ENCODE results near the gene ENOX2.

ENOX2 gene

DNA sequence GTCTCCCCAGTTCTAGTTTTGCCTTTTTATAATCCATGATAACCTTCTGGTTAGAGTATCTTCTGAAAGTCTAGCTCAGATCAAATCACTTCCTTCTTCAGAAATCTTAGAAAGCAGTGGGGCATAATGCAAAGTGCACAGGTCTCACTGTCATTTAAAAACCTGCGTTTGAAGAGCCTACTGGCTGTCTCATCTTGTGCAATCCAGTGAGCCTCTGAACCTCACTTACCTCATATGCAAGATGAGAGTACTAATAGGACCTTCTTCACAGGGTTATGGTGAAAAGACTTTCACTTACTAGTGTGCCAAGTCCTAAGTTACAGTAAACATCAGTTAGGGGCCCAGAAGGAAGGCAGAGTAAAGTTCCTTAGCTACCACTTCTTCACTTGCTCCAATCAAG, 131.4 kb downstream of the ENOX2 start:
- Mint-ChIP-seq H3K27me3 (no peaks in the 10 kb centered on the region), H3K4me1 (no peaks in the 10 kb centered on the region), H3K4me3 (no peak overlapping the region), H3K36me3 (peaks cover 6% of the 10 kb centered on the region), H3K9me3 (no peaks in the 10 kb centered on the region), H3K27ac (no peak overlapping the region)
- no peak for ATAC-seq

DNA sequence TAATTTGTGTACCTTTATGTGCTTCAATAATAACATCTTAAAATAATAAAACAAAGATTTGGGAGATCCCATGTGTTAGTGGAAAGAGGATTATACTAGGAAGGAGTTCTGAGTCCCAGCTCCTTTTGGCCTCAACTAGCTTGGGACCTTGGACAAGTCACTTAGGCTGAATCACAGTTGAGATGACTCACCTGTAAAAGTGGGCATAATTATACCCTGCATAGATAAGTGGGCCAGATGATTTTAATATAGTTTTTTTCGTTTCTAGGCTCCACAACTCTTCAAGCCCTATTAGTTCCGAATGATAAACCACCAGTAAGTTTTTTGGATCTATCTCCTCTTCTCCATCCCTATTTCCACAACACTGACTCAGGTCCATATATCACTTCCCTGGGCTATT, 131.8 kb downstream of the ENOX2 start:
- H3K27me3 Mint-ChIP-seq: no peaks in the 10 kb centered on the region

DNA sequence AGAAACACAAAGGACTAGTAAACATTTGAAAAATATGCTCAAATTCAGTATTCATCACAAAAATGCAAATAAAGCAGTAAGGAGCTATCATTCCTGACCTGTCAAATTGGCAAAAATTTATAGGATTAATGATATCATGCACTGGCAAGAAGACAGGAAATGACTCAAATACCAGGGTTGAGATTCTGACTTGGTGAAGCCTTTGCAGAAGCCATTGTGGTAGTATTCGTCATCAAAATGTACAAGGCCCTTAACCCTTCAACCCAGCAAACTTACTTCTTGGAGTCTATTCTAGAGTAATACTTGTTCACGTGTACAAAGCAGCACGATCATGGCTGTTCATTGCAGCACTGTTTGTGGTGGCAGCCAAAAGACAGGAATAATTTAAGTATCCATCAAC, 132.4 kb downstream of the ENOX2 start:
- Mint-ChIP-seq H3K27me3 (no peaks in the 10 kb centered on the region), H3K27ac (no peak overlapping the region), H3K9me3 (no peaks in the 10 kb centered on the region), H3K36me3 (peaks cover 6% of the 10 kb centered on the region), H3K4me3 (no peak overlapping the region), H3K4me1 (no peaks in the 10 kb centered on the region)
- no peak for ATAC-seq

More for the DNA sequence above, 131.8 kb downstream of the ENOX2 start:
- Mint-ChIP-seq H3K36me3 (peaks cover 6% of the 10 kb centered on the region), H3K9me3 (no peaks in the 10 kb centered on the region), H3K27ac (no peak overlapping the region), H3K4me1 (no peaks in the 10 kb centered on the region), H3K4me3 (no peak overlapping the region)
- no peak for ATAC-seq

DNA sequence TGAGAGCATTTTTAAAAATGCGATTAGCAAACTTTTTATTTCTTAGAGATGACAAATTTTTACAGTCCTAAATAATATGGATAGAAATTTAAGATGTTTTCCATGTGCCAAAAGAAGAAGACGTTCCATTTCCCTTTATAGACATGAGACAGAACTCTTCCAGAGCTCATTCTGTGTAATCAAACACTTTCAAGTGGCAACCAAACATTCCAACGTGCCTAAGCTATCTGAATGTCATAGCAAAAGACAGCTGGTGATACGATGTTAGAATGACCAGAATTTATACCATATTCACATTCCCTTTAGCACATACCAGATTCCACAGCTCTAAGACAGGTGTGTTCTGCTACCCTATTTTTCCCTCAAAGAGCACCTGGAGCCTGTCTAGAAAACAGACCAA, 133.2 kb downstream of the ENOX2 start:
- no peak for ATAC-seq
- Mint-ChIP-seq H3K4me3 (no peak overlapping the region), H3K9me3 (no peaks in the 10 kb centered on the region), H3K27me3 (no peaks in the 10 kb centered on the region), H3K27ac (no peak overlapping the region), H3K4me1 (no peaks in the 10 kb centered on the region), H3K36me3 (peaks cover 6% of the 10 kb centered on the region)

DNA sequence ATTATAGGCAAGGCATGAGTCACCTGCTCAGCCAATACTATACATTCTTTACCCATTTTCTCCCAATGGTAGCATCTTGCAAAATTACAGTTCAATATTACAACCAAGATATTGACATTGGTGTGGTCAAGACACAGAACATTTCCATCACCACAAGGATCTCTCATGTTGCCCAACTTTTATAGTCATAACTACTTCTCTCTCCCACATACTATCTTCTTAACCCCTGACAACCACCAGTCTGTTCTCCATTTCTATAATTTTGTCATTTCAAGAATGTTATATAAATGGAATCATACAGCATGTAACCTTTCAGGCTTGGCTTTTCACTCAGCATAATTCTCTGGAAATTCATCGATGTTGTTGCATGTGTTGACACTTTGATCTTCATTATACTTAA, 144.9 kb downstream of the ENOX2 start:
- Mint-ChIP-seq H3K27ac (no peak overlapping the region), H3K4me3 (no peak overlapping the region), H3K9me3 (no peaks in the 10 kb centered on the region), H3K4me1 (no peaks in the 10 kb centered on the region), H3K36me3 (peaks cover 17% of the 10 kb centered on the region), H3K27me3 (no peaks in the 10 kb centered on the region)
- no peak for ATAC-seq

DNA sequence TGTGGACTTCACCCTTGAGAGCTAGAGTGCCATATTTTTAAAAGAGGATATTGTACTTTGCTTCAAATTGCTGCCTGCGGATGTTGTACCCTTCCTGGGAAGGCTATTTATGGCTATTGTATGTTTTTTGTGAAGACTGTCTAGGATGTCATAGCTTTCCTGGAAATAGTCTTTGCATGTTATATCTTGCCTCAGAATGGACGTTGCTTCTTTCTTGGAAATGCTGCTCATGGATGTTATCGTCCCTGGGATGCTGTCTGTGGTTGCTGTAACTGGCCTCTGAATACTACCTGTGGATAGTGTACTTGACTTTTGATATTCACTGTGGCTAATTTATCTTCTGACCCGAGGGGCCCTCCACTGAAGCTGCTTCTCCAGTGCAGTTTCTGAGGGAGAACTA, 146.8 kb downstream of the ENOX2 start:
- Mint-ChIP-seq H3K27me3 (no peaks in the 10 kb centered on the region), H3K36me3 (peaks cover 11% of the 10 kb centered on the region), H3K4me3 (no peak overlapping the region), H3K9me3 (no peaks in the 10 kb centered on the region), H3K27ac (no peak overlapping the region), H3K4me1 (no peaks in the 10 kb centered on the region)
- ATAC-seq: no peak

DNA sequence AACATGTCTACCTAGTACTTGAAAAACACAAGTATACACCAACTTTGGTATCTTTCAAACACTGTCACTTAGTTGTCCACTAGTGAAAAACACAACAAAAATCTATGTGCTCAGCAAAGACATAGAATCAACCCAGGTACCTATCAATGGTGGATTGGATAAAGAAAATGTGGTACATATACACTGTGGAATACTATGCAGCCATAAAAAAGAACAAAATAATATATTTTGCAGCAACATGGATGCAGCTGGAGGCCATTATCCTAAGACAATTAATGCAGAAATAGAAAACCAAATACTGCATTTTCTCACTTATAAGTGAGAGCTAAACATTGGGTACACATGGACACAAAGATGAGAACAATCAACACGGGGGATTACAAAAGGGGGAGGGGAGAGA, 148.7 kb downstream of the ENOX2 start:
- Mint-ChIP-seq H3K4me3 (no peak overlapping the region), H3K27me3 (no peaks in the 10 kb centered on the region), H3K36me3 (peaks cover 11% of the 10 kb centered on the region), H3K27ac (no peak overlapping the region), H3K9me3 (no peaks in the 10 kb centered on the region), H3K4me1 (no peaks in the 10 kb centered on the region)
- ATAC-seq: no peak

DNA sequence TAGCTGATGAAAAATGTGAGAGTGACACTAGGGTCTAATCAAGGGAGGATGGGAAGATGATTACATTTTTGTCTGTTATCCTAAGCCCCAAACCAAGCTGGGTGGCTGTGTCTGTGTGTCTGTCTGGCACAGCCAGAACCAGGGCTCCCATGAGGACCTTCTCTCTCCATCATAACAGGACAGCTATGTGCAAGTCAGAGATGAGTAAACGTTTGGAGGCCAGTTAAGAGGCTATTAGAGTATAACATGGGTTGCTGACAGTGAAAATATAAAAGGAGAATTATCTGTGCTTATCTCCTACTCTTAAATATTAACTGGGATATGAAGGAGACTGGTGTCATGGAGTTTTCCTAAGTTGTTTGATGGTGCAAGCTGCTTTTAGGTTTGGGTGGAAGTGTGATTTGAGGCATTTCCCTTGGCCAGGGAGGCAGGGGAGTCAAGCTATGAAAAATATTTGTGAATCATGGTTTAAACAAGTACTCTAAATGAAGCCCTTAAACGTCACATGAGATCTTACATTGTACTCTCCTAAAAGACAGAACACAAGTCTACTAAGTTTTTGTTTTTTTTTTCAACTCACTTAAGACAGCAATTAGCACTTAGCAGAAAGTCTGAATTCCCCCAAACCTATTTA, 156.2 kb downstream of the ENOX2 start:
- no peak overlapping the region for H3K27ac Mint-ChIP-seq
- no peaks in the 10 kb centered on the region for H3K4me1 Mint-ChIP-seq
- ATAC-seq: no peak
- H3K4me3 Mint-ChIP-seq: no peak overlapping the region
- no peaks in the 10 kb centered on the region for H3K27me3 Mint-ChIP-seq
- no peaks in the 10 kb centered on the region for H3K9me3 Mint-ChIP-seq
- no peaks in the 10 kb centered on the region for H3K36me3 Mint-ChIP-seq

DNA sequence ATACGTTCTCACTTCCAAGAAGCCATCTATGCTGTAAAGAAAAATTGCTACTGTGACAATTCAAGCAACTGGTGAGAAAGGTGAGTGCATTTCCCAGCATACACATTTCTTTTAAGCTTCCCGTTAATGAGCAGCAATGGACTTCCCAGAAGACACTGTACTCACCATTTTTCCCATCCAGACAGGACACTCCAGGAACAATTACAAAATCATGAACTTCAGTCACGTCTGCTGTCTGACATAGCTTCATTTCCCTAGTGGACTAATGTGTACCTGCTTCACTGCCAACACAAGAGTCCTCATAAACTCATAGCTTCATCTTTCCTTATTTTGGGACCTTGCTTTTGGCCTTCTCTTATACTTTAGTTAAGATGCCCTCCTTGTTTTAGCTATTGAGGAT, 156.9 kb downstream of the ENOX2 start:
- no peaks in the 10 kb centered on the region for H3K27me3 Mint-ChIP-seq
- H3K4me3 Mint-ChIP-seq: no peak overlapping the region
- no peaks in the 10 kb centered on the region for H3K36me3 Mint-ChIP-seq
- ATAC-seq: no peak
- H3K27ac Mint-ChIP-seq: no peak overlapping the region
- no peaks in the 10 kb centered on the region for H3K4me1 Mint-ChIP-seq
- H3K9me3 Mint-ChIP-seq: no peaks in the 10 kb centered on the region

DNA sequence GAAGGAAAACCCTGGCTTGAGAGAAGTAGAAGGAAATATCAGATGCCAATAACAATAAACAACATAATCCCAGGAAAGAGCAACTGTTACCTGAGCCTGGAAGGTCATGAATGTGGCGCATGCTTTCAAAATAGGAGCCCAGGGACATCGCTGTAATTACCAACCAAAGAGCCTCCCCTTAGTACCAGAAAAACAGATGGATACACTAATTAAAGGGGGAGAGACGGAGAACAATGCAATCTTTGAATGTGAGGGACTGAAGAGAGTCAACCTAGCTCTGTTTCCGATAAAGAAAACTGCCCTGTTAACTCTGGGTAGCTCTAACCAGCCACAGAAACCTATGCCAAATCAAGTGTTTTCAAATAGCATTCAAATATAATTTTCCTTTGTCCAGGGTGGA, 161.4 kb downstream of the ENOX2 start:
- Mint-ChIP-seq H3K36me3 (no peaks in the 10 kb centered on the region), H3K4me3 (no peak overlapping the region), H3K4me1 (no peaks in the 10 kb centered on the region), H3K27me3 (no peaks in the 10 kb centered on the region), H3K27ac (no peak overlapping the region), H3K9me3 (no peaks in the 10 kb centered on the region)
- ATAC-seq: no peak

DNA sequence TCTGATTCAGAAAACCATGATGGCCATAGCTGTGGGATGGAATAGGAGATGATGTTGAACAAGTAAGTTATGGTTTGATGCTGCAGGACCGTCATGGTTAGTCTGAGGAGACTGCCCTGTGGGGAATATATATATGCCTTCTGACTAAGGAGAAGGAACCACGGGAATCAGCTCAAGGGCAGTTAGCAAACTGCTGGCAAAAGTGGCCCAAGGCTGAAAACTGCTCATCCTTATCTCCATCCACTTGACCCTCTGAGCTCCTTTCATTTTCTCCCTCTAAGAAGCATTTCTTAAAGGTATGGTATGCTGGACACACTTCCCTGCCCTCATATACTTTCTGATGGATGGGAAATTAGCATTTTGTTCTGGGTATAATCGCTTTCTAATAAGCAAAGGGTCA, 161.9 kb downstream of the ENOX2 start:
- no peaks in the 10 kb centered on the region for H3K36me3 Mint-ChIP-seq
- ATAC-seq: no peak
- no peak overlapping the region for H3K27ac Mint-ChIP-seq
- no peaks in the 10 kb centered on the region for H3K4me1 Mint-ChIP-seq
- no peaks in the 10 kb centered on the region for H3K27me3 Mint-ChIP-seq
- no peaks in the 10 kb centered on the region for H3K9me3 Mint-ChIP-seq
- no peak overlapping the region for H3K4me3 Mint-ChIP-seq

DNA sequence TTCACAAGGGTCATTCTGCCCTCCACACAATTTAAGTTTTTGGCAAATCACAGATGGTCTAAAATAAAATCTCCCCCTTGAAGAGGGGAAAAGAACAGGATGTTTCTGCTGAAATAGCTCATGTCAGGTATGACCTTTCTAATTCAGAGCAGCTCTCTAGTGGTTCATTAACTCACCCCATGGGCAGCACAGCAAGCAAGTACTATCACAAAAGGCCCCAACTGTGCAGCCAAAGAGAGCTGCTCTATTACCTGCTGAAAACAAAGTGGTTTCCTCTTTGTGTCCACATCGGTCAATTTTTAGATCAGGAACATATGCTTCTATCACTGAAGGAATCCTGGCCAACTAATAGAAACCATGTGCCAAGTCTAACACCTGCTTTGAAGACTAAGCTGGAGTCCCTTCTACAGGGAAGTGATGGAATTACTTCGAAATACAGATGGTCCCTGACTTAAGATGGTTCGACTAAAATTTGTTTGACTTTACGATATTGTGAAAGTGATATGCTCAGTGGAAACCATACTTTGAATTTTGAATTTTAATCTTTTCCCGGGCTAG, 164.3 kb downstream of the ENOX2 start:
- no peaks in the 10 kb centered on the region for H3K4me1 Mint-ChIP-seq
- no peaks in the 10 kb centered on the region for H3K9me3 Mint-ChIP-seq
- ATAC-seq: no peak
- H3K36me3 Mint-ChIP-seq: no peaks in the 10 kb centered on the region
- H3K4me3 Mint-ChIP-seq: no peak overlapping the region
- no peaks in the 10 kb centered on the region for H3K27me3 Mint-ChIP-seq
- H3K27ac Mint-ChIP-seq: no peak overlapping the region

DNA sequence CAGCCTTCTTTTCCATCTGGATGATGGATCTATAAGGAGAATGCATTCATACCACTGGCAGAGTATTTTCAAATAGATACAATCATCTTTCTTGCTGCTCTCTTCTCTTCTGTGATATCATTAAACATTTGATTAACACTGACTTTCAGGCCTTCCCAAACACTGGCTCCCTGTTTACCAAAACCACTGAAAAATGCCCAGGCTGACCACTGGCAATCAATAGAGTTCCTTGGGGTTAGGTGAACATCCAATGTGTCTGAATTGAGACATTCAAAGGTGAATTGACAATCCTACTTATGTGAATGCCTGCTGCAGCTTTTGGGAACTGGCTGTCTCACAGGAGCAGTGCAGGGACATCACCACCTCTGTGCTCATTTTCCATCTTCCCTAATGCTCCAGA, 168.3 kb downstream of the ENOX2 start:
- H3K4me3 Mint-ChIP-seq: no peak overlapping the region
- peaks cover 14% of the 10 kb centered on the region for H3K36me3 Mint-ChIP-seq
- no peak overlapping the region for H3K27ac Mint-ChIP-seq
- no peaks in the 10 kb centered on the region for H3K4me1 Mint-ChIP-seq
- ATAC-seq: no peak
- H3K9me3 Mint-ChIP-seq: peaks cover 7% of the 10 kb centered on the region
- H3K27me3 Mint-ChIP-seq: no peaks in the 10 kb centered on the region

DNA sequence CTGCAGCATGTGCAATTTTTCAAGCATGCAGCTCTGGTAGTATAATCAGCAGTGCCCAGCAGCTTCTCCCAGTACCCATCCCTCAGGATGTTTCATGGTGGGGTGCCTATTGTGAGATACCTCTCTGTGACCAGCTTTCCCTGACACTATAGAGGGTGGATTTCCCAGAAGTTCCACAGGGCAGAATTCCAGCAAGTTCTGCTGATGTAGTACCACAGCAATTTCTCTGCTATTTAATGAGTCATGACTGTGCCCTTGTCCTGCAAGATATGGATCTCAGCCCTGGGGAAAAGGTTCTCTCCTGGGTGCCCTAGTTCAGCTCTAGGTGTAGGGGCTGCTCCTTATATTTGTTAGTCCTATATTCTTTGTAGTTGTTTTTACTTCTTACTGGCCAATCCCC, 174.8 kb downstream of the ENOX2 start:
- Mint-ChIP-seq H3K36me3 (peaks cover 45% of the 10 kb centered on the region), H3K4me1 (no peaks in the 10 kb centered on the region), H3K27ac (no peak overlapping the region), H3K9me3 (peaks cover 10% of the 10 kb centered on the region), H3K27me3 (no peaks in the 10 kb centered on the region), H3K4me3 (no peak overlapping the region)
- ATAC-seq: no peak

DNA sequence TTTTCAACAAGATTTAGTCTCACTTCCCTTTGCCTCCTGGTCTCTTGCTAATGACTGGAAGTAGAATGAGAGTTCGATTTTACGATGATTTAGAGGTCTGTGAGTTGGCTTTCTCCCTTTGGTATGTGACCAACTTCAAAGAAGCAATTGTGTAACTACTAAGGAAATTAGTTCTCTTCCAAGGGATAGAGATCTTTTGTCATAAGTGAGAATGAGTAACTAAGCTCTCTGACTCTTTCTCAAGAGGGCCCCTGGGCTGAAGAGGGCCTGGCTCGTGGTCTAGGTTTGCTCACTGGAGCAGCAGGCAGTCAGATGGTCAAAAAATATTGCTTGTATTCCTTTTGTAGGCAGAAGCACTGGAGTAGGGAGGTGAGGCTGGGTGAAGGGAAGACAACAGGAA, 176.3 kb downstream of the ENOX2 start:
- ATAC-seq: no peak
- Mint-ChIP-seq H3K4me3 (no peak overlapping the region), H3K27me3 (no peaks in the 10 kb centered on the region), H3K36me3 (peaks cover 50% of the 10 kb centered on the region), H3K27ac (no peak overlapping the region), H3K9me3 (peaks cover 7% of the 10 kb centered on the region), H3K4me1 (no peaks in the 10 kb centered on the region)

DNA sequence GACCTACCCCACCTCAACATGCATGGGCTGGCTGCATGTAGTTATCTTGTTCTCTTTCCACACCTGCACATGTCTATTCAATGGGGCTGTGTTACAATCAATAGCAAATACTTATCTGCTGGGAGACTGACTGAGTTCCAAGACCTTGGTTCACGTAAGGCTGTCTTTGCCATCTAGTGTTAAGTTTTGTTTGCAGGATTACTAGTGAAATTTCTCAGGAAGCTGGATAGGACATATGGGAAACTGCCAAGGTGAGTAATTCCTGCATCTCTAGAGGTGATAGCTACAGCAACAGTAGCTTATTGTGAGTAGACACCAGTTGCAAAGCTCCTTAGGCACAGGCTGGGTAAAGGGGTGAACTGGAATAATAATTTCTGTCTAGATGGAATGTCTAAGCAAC, 177.5 kb downstream of the ENOX2 start:
- no peak for ATAC-seq
- Mint-ChIP-seq H3K9me3 (peaks cover 7% of the 10 kb centered on the region), H3K4me1 (no peaks in the 10 kb centered on the region), H3K4me3 (no peak overlapping the region), H3K27ac (no peak overlapping the region), H3K27me3 (no peaks in the 10 kb centered on the region), H3K36me3 (peaks cover 45% of the 10 kb centered on the region)

DNA sequence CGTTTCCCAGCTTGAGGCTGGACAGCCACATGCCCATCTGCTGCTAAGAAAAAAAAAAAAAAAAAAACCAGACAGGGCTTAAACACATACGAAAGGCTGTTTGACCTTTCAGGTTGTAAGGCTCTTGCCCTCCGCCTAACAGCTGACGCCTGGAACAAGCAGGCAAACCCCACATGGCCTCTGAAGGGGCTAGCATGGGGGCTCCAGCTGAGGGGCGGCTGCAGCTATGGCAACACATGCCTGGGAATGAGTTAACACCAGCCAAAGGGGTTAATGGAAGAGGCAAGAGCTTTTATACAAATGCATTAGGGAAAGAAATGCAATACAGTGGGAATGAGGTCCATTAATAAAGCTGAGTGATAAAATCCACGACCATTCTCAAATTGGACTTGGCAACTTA, 183.6 kb downstream of the ENOX2 start:
- Mint-ChIP-seq H3K27me3 (no peaks in the 10 kb centered on the region), H3K36me3 (peaks cover 13% of the 10 kb centered on the region), H3K4me1 (no peaks in the 10 kb centered on the region), H3K27ac (no peak overlapping the region), H3K9me3 (no peaks in the 10 kb centered on the region), H3K4me3 (no peak overlapping the region)
- ATAC-seq: no peak
